ENCODE results near the gene ASIC2.

The ASIC2 gene

GRCh38 chr17:33151565-33151964, 141.5 kb downstream of the ASIC2 start:
- DNase-seq: no peak

GRCh38 chr17:33145941-33146340, 147.2 kb downstream of the ASIC2 start:
- no peak for DNase-seq

- no peak for DNase-seq
Observed at GRCh38 chr17:33144837-33145236, 148.3 kb downstream of the ASIC2 start.

GRCh38 chr17:33142705-33143299, 150.3 kb downstream of the ASIC2 start:
- DNase-seq: no peak

- no peak for DNase-seq
Observed at GRCh38 chr17:33140413-33141099, 152.5 kb downstream of the ASIC2 start.

GRCh38 chr17:33138627-33139026, 154.5 kb downstream of the ASIC2 start:
- DNase-seq: no peak

- no peak for DNase-seq
Observed at GRCh38 chr17:33137426-33137825, 155.7 kb downstream of the ASIC2 start.

- no peak for DNase-seq
Observed at GRCh38 chr17:33135691-33136090, 157.4 kb downstream of the ASIC2 start.

GRCh38 chr17:33131620-33132019, 161.5 kb downstream of the ASIC2 start:
- DNase-seq: no peak

GRCh38 chr17:33127706-33128105, 165.4 kb downstream of the ASIC2 start:
- no peak for DNase-seq

GRCh38 chr17:33126086-33126485, 167.0 kb downstream of the ASIC2 start:
- DNase-seq: no peak

GRCh38 chr17:33125552-33125950, 167.5 kb downstream of the ASIC2 start:
- DNase-seq: no peak

- DNase-seq: no peak
Observed at GRCh38 chr17:33124871-33125551, 168.1 kb downstream of the ASIC2 start.

GRCh38 chr17:33124185-33124584, 168.9 kb downstream of the ASIC2 start:
- DNase-seq: no peak

GRCh38 chr17:33121756-33122155, 171.3 kb downstream of the ASIC2 start:
- no peak for DNase-seq

- DNase-seq: no peak
Observed at GRCh38 chr17:33121272-33121671, 171.8 kb downstream of the ASIC2 start.

GRCh38 chr17:33120103-33120502, 173.0 kb downstream of the ASIC2 start:
- DNase-seq: no peak

- no peak for DNase-seq
Observed at GRCh38 chr17:33118391-33119075, 174.6 kb downstream of the ASIC2 start.

- no peak for DNase-seq
Observed at GRCh38 chr17:33116021-33116551, 177.0 kb downstream of the ASIC2 start.

- DNase-seq: no peak
Observed at GRCh38 chr17:33115366-33115765, 177.7 kb downstream of the ASIC2 start.

GRCh38 chr17:33113991-33114370, 179.1 kb downstream of the ASIC2 start:
- no peak for DNase-seq

GRCh38 chr17:33113276-33113990, 179.7 kb downstream of the ASIC2 start:
- no peak for DNase-seq

GRCh38 chr17:33112763-33113162, 180.3 kb downstream of the ASIC2 start:
- no peak for DNase-seq

All from GOT3 (cell line).